Transverse colon (tissue), 4 donors: ENCODE data around the gene GNG12. TPM values are rescaled to one million over a fixed set of nuclear protein-coding genes. Genes with fewer than 3 reads are reported as not detected.
"Not testable (repeated sequence)": the region's sequence is repeated elsewhere in the genome, so short reads cannot be mapped to it uniquely, and the experiment has no call there.

Source experiments
- DNase-seq: peaks from one replicate; pipeline ENCODE4 v3.0.0-alpha.2; 2019
- H3K27ac ChIP-seq, 4 donors: fragments of 200-600 bp; sonication (generic); 2 replicates each; pipeline ENCODE4 v1.5.1; 2016 to 2018; ENCODE audit warnings: inconsistent platforms in 4 of 4
- H3K27me3 ChIP-seq: fragments of 200-600 bp; sonication (generic); 2 replicates; pipeline ENCODE4 v1.5.1; 2017; ENCODE audit warnings: inconsistent platforms
- H3K36me3 ChIP-seq, 4 donors: fragments of 200-600 bp; sonication (generic); 2 replicates each; pipeline ENCODE4 v1.5.1; 2017 to 2019; ENCODE audit warnings: inconsistent platforms in 4 of 4
- H3K4me1 ChIP-seq, 4 donors: fragments of 200-600 bp; sonication (generic); 2 replicates each; pipeline ENCODE4 v1.5.1; 2017 to 2020; ENCODE audit warnings: inconsistent platforms in 4 of 4
- H3K4me3 ChIP-seq, 4 donors: fragments of 200-600 bp; sonication (generic); 1 replicate in 1 of 4; 2 replicates in 3 of 4; pipeline versions ENCODE4 v1.5.1 to v1.6.1; 2017 to 2019; ENCODE audit warnings: inconsistent platforms in 4 of 4
- H3K9me3 ChIP-seq, 2 donors: fragments of 200-600 bp; sonication (generic); 2 replicates each; pipeline ENCODE4 v1.5.1; 2017 to 2019; ENCODE audit warnings: inconsistent platforms in 2 of 2
- CTCF ChIP-seq, 5 experiments: fragments of 200-600 bp in 3 of 5; fragments of 450-650 bp in 2 of 5; sonication (generic) in 3 of 5; IDR thresholded peaks; 1 replicate in 2 of 5; 2 replicates in 3 of 5; pipeline ENCODE4 v1.5.1; 2016 to 2017; ENCODE audit warnings: antibody characterized with exemption in 5 of 5, inconsistent platforms in 3 of 5, mild to moderate bottlenecking in 2 of 5, moderate library complexity in 1 of 5
- EP300 ChIP-seq: sonication (generic); formaldehyde crosslinking; IDR thresholded peaks from one replicate; pipeline ENCODE4 v1.6.1; 2017; ENCODE audit warnings: antibody characterized with exemption, low read depth
- POLR2A ChIP-seq: fragments of 450-650 bp; IDR thresholded peaks from one replicate; pipeline ENCODE4 v1.6.1; 2016; ENCODE audit warnings: antibody characterized with exemption, mild to moderate bottlenecking, moderate library complexity
- POLR2AphosphoS5 ChIP-seq, 3 donors: sonication (generic); formaldehyde crosslinking; IDR thresholded peaks; one replicate each; pipeline ENCODE4 v1.6.1; 2016; ENCODE audit warnings: antibody characterized with exemption in 3 of 3
- WGBS, 2 donors: methylation state at CpG; one replicate each; pipeline ENCODE4 v1.1.5; 2018; ENCODE audit warnings: low coverage in 1 of 2; 5-methylcytosine and 5-hydroxymethylcytosine counted together
- in situ Hi-C, 4 donors: fragments of 200-750 bp; cut with MboI; loops; one replicate each; pipeline versions ENCODE4 v1.15.0 to v1.15.1; 2017; ENCODE audit warnings: low sequenced_read_pairs in 3 of 4, low pct_ligation_motif_present in 1 of 4, low pct_unique_long_range_greater_than_20kb in 1 of 4
- intact Hi-C: fragments of 100-400 bp; cut with DNase I; formaldehyde crosslinking; loops from one replicate; pipeline ENCODE4 v1.15.1; 2023; ENCODE audit warnings: low total_unique reads
- total RNA-seq, 4 donors: library from RNA; depleted of rRNA; stranded (reverse); fragments of >200 nt; gene quantifications; one replicate each; pipeline ENCODE4 v1.1.0, GENCODE V29; 2016

The GNG12 gene
- total RNA-seq, 4 donors from 2014 or later: 19.1 to 180 (median 112) TPM

- DNase-seq: no peak
- Histone ChIP-seq H3K4me1 (peaks cover 14 to 59% (median 21%) of the 10 kb centered on the region in 4 donors), H3K4me3 (no peak overlapping the region), H3K36me3 (no peaks in the 10 kb centered on the region), H3K9me3 (no peaks in the 10 kb centered on the region), H3K27me3 (no peaks in the 10 kb centered on the region), H3K27ac (peak overlapping the region in 1 of 4 donors; percentile 77)
- intact Hi-C loops: no loop called here
- TF ChIP-seq EP300: no peak
- no peak for TF ChIP-seq POLR2AphosphoS5 (IDR thresholded peaks at IDR 0.05)
- no peak for TF ChIP-seq CTCF (IDR thresholded peaks at IDR 0.05)
- no peak for TF ChIP-seq POLR2A
- in situ Hi-C loops: loop anchor here in 1 of 4 donors (10.0 kb wide), 1 partner anchor 50 kb away; the partner anchor contains the start of gene GADD45A
- WGBS, 2 donors: 79 to 86% methylated on average over 3 of the region's 3 CpGs
These were observed 99.0 kb downstream of the GNG12 start for GRCh38 chr1:67734323-67734690.

- in situ Hi-C loops: loop anchor here in 1 of 4 donors (10.0 kb wide), 1 partner anchor 49 kb away; the partner anchor contains the start of gene GADD45A
These were observed 99.5 kb downstream of the GNG12 start for GRCh38 chr1:67733681-67734322.

GRCh38 chr1:67732750-67733151 is 100.5 kb downstream of the GNG12 start:
- WGBS, 2 donors: 54 to 67% methylated on average over 5 of the region's 6 CpGs
- H3K9me3 ChIP-seq: no peaks in the 10 kb centered on the region
- intact Hi-C loops: no loop called here
- in situ Hi-C loops: loop anchor here in 1 of 4 donors (10.0 kb wide), 1 partner anchor 48 kb away; the partner anchor contains the start of gene GADD45A
- DNase-seq: no peak
- H3K27me3 ChIP-seq: no peaks in the 10 kb centered on the region
- TF ChIP-seq CTCF (IDR thresholded peaks at IDR 0.05): no peak
- no peak for TF ChIP-seq EP300
- TF ChIP-seq POLR2AphosphoS5 (IDR thresholded peaks at IDR 0.05): no peak
- TF ChIP-seq POLR2A: no peak
- H3K4me1 ChIP-seq: peaks cover 14 to 51% (median 19%) of the 10 kb centered on the region in 4 donors
- H3K27ac ChIP-seq: no peak overlapping the region
- H3K36me3 ChIP-seq: no peaks in the 10 kb centered on the region
- no peak overlapping the region for H3K4me3 ChIP-seq

More at GRCh38 chr1:67733681-67734322, 99.5 kb downstream of the GNG12 start:
- WGBS, 2 donors: 72% methylated on average over 4 of the region's 4 CpGs; no CpG with 5 or more reads in 1 of the 2 donors
- Histone ChIP-seq H3K4me1 (peaks cover 14 to 59% (median 21%) of the 10 kb centered on the region in 4 donors), H3K27ac (peak overlapping the region in 1 of 4 donors; percentile 15), H3K9me3 (no peaks in the 10 kb centered on the region), H3K4me3 (no peak overlapping the region), H3K36me3 (no peaks in the 10 kb centered on the region), H3K27me3 (no peaks in the 10 kb centered on the region)
- TF ChIP-seq POLR2AphosphoS5 (IDR thresholded peaks at IDR 0.05) (no peak), POLR2A (no peak), CTCF (IDR thresholded peaks at IDR 0.05) (no peak), EP300 (no peak)
- intact Hi-C loops: no loop called here
- DNase-seq: no peak

- Histone ChIP-seq H3K27ac (no peak overlapping the region), H3K36me3 (no peaks in the 10 kb centered on the region), H3K4me3 (no peak overlapping the region), H3K4me1 (peaks cover 10 to 42% (median 11%) of the 10 kb centered on the region in 4 donors), H3K9me3 (no peaks in the 10 kb centered on the region), H3K27me3 (no peaks in the 10 kb centered on the region)
- intact Hi-C loops: no loop called here
- no peak for TF ChIP-seq POLR2A
- DNase-seq: no peak
- in situ Hi-C loops: loop anchor here in 1 of 4 donors (10.0 kb wide), 1 partner anchor 47 kb away; the partner anchor contains the start of gene GADD45A
- 88 to 89% methylated on average over 1 to 2 of the region's 2 CpGs for WGBS, 2 donors
These were observed 101.9 kb downstream of the GNG12 start for GRCh38 chr1:67731322-67731721.

- 88 to 91% methylated on average over 2 to 9 of the region's 9 CpGs for WGBS, 2 donors
- H3K4me1 ChIP-seq: peaks cover 0 to 38% (median under 1%) of the 10 kb centered on the region in 4 donors
- DNase-seq, H3K9me3 ChIP-seq, intact Hi-C loops, H3K36me3 ChIP-seq, H3K4me3 ChIP-seq, H3K27me3 ChIP-seq, H3K27ac ChIP-seq: not testable (repeated sequence)
- in situ Hi-C loops: loop anchor here in 1 of 4 donors (10.0 kb wide), 1 partner anchor 46 kb away; the partner anchor contains the start of gene GADD45A
These were observed 103.0 kb downstream of the GNG12 start for GRCh38 chr1:67730312-67730711.
